Neural cell (in vitro differentiated cells): ENCODE data around the gene PPFIBP2.

Experiments used
- CTCF ChIP-seq: fragments of 450-650 bp; IDR thresholded peaks from 2 replicates; pipeline ENCODE4 v1.5.1; 2014; ENCODE audit warnings: antibody characterized with exemption, mild to moderate bottlenecking, moderate library complexity; ENCODE audit not compliant: poor library complexity, severe bottlenecking
- EP300 ChIP-seq: fragments of 450-650 bp; conservative IDR thresholded peaks from 2 replicates; pipeline ENCODE4 v1.6.1; 2014; ENCODE audit warnings: antibody characterized with exemption, mild to moderate bottlenecking, moderate library complexity; ENCODE audit not compliant: poor library complexity, severe bottlenecking
- EZH2 ChIP-seq: fragments of 200-600, 300-800 bp; shearing (Covaris generic), sonication (generic); IDR thresholded peaks from 2 replicates; pipeline ENCODE4 v1.6.1; 2014; ENCODE audit warnings: antibody characterized with exemption, low read length, borderline replicate concordance, mild to moderate bottlenecking; ENCODE audit not compliant: insufficient read depth, poor library complexity, severe bottlenecking
- SMC3 ChIP-seq: fragments of 450-650 bp; conservative IDR thresholded peaks from 2 replicates; pipeline ENCODE4 v1.6.1; 2014; ENCODE audit warnings: antibody characterized with exemption, mild to moderate bottlenecking, moderate library complexity; ENCODE audit not compliant: poor library complexity

GRCh38 chr11:7630002-7630401, 116.2 kb downstream of the PPFIBP2 start:
- TF ChIP-seq CTCF, result no peak
- TF ChIP-seq SMC3, result no peak
- TF ChIP-seq EP300, result no peak
- TF ChIP-seq EZH2, result no peak
